Endodermal cell (in vitro differentiated cells): Measurements from ENCODE around the gene KCNG1. TPM values are rescaled to one million over a fixed set of nuclear protein-coding genes. Genes with fewer than 3 reads are reported as not detected.
A peak's percentile ranks its signal among the peaks of the same experiment; 100 is the strongest.

Experiments
- DNase-seq: peaks from one replicate; pipeline ENCODE4 v3.0.0-alpha.2; 2017
- H3K27ac ChIP-seq: 2 replicates; pipeline ENCODE4 v1.5.1; 2013; ENCODE audit warnings: mild to moderate bottlenecking, low read depth, low read length, moderate library complexity
- H3K27me3 ChIP-seq: 2 replicates; pipeline ENCODE4 v1.6.1; 2013; ENCODE audit warnings: mild to moderate bottlenecking, low read length, moderate library complexity; ENCODE audit not compliant: insufficient read depth, control insufficient read depth, poor library complexity, severe bottlenecking
- H3K36me3 ChIP-seq: 2 replicates; pipeline ENCODE4 v1.7.0; 2013; ENCODE audit warnings: mild to moderate bottlenecking, low read length, moderate library complexity; ENCODE audit not compliant: control insufficient read depth, insufficient read depth
- H3K4me1 ChIP-seq: one replicate; pipeline ENCODE4 v1.7.0; 2013; ENCODE audit warnings: low read length; ENCODE audit not compliant: control insufficient read depth, insufficient read depth
- H3K4me3 ChIP-seq: 2 replicates; pipeline ENCODE4 v1.5.1; 2013; ENCODE audit warnings: mild to moderate bottlenecking, low read length, moderate library complexity
- H3K9ac ChIP-seq: 2 replicates; pipeline ENCODE4 v1.6.1; 2013; ENCODE audit warnings: mild to moderate bottlenecking, low read length, moderate library complexity; ENCODE audit not compliant: poor library complexity, severe bottlenecking; ENCODE audit errors: extremely low read depth
- H3K9me3 ChIP-seq: 2 replicates; pipeline ENCODE4 v1.6.1; 2013; ENCODE audit warnings: mild to moderate bottlenecking, low read length, moderate library complexity; ENCODE audit not compliant: control insufficient read depth
- H3K27ac Mint-ChIP-seq: 2 replicates; pipeline ENCODE4 v1.8.0; 2020; ENCODE audit warnings: mixed read lengths
- H3K27me3 Mint-ChIP-seq: 2 replicates; pipeline ENCODE4 v1.8.0; 2021; ENCODE audit warnings: mild to moderate bottlenecking, mixed read lengths; ENCODE audit not compliant: insufficient read depth
- H3K36me3 Mint-ChIP-seq: 2 replicates; pipeline ENCODE4 v1.8.0; 2020; ENCODE audit warnings: low read depth, mixed read lengths
- H3K4me1 Mint-ChIP-seq: 2 replicates; pipeline ENCODE4 v1.8.0; 2020; ENCODE audit warnings: mixed read lengths
- H3K4me3 Mint-ChIP-seq: 2 replicates; pipeline ENCODE4 v1.8.0; 2020; ENCODE audit warnings: mild to moderate bottlenecking, moderate library complexity, mixed read lengths
- H3K9me3 Mint-ChIP-seq: 2 replicates; pipeline ENCODE4 v1.8.0; 2020; ENCODE audit warnings: mild to moderate bottlenecking, mixed read lengths
- WGBS, 2 experiments: methylation state at CpG; one replicate each; pipeline versions ENCODE4 v1.1.5 to v1.1.7; 2013; ENCODE audit warnings: missing lambda C conversion rate in 2 of 2, mixed read lengths in 1 of 2; ENCODE audit not compliant: insufficient coverage in 1 of 2, insufficient read length in 1 of 2; 5-methylcytosine and 5-hydroxymethylcytosine counted together
- total RNA-seq, 2 donors: library from RNA; stranded (reverse); fragmentation: NEBNext Ultra II Directional in 1 of 2; extraction: Animal tissue kit (Norgen Biotek cat#: 25700) in 1 of 2; gene quantifications; 2 replicates in 1 of 2; 3 replicates in 1 of 2; pipeline ENCODE4 v1.2.1, GENCODE V29; 2021
- TF ChIP-seq, protein P1 (sequence below): fragments of 200-600 bp; sonication (generic); conservative IDR thresholded peaks from 2 replicates; pipeline ENCODE4 v1.5.0; 2021; ENCODE audit warnings: antibody characterized with exemption, mild to moderate bottlenecking

KCNG1 gene
- total RNA-seq, 2 donors from 2014 or later, result 106 to 126 TPM

DNA sequence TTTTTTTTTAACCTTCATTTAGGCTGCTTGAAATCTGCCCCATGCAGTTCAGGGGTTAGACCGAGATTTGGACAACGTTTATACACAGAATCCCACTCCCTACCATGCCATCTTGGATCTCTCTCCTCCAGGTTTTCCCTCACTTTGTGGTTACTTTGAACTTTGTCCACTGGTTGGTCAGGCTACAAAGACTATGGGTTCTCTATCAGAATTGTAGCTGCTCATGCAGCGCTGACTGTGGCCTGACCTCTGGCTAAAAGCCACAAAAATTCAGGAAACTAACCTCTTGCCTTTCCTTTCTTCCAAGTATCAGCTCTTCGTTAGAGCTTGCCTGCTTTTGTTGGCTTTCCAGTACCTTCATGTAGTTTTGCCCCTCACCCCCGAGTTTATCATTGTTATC, 44.9 kb upstream of the KCNG1 start:
- no peaks in the 10 kb centered on the region for H3K27me3 ChIP-seq
- Mint-ChIP-seq H3K36me3 (no peaks in the 10 kb centered on the region), H3K27ac (peak overlapping the region; percentile 15), H3K4me1 (peaks cover 15% of the 10 kb centered on the region), H3K9me3 (no peaks in the 10 kb centered on the region), H3K4me3 (no peak overlapping the region), H3K27me3 (no peaks in the 10 kb centered on the region)
- 81 to 91% methylated on average over 4 to 5 of the region's 5 CpGs for WGBS, 2 experiments
- no peaks in the 10 kb centered on the region for H3K9me3 ChIP-seq
- H3K4me1 ChIP-seq, result no peaks in the 10 kb centered on the region
- DNase-seq, result peak; percentile 31
- H3K9ac ChIP-seq, result no peak overlapping the region
- H3K36me3 ChIP-seq, result no peaks in the 10 kb centered on the region
- no peak overlapping the region for H3K4me3 ChIP-seq
- TF ChIP-seq, protein P1, sequence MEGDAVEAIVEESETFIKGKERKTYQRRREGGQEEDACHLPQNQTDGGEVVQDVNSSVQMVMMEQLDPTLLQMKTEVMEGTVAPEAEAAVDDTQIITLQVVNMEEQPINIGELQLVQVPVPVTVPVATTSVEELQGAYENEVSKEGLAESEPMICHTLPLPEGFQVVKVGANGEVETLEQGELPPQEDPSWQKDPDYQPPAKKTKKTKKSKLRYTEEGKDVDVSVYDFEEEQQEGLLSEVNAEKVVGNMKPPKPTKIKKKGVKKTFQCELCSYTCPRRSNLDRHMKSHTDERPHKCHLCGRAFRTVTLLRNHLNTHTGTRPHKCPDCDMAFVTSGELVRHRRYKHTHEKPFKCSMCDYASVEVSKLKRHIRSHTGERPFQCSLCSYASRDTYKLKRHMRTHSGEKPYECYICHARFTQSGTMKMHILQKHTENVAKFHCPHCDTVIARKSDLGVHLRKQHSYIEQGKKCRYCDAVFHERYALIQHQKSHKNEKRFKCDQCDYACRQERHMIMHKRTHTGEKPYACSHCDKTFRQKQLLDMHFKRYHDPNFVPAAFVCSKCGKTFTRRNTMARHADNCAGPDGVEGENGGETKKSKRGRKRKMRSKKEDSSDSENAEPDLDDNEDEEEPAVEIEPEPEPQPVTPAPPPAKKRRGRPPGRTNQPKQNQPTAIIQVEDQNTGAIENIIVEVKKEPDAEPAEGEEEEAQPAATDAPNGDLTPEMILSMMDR, result no peak
- no peak overlapping the region for H3K27ac ChIP-seq

- Histone ChIP-seq H3K27me3 (no peaks in the 10 kb centered on the region), H3K4me1 (no peaks in the 10 kb centered on the region), H3K9me3 (no peaks in the 10 kb centered on the region), H3K9ac (no peak overlapping the region), H3K36me3 (no peaks in the 10 kb centered on the region), H3K27ac (no peak overlapping the region), H3K4me3 (no peak overlapping the region)
- Mint-ChIP-seq H3K27me3 (no peaks in the 10 kb centered on the region), H3K27ac (no peak overlapping the region), H3K4me1 (peaks cover 27% of the 10 kb centered on the region), H3K4me3 (no peak overlapping the region), H3K36me3 (no peaks in the 10 kb centered on the region), H3K9me3 (no peaks in the 10 kb centered on the region)
- 94 to 98% methylated on average over 4 of the region's 4 CpGs for WGBS, 2 experiments
- TF ChIP-seq, protein P1, result no peak
- DNase-seq, result no peak
These were observed 42.7 kb upstream of the KCNG1 start for GRCh38 chr20:51065615-51066014.

GRCh38 chr20:51064137-51064536, 41.2 kb upstream of the KCNG1 start:
- no peaks in the 10 kb centered on the region for H3K36me3 Mint-ChIP-seq
- TF ChIP-seq, protein P1, result no peak
- no peak for DNase-seq
- H3K4me3 Mint-ChIP-seq, result no peak overlapping the region
- H3K4me1 ChIP-seq, result no peaks in the 10 kb centered on the region
- no peak overlapping the region for H3K4me3 ChIP-seq
- no peak overlapping the region for H3K27ac ChIP-seq
- H3K9me3 Mint-ChIP-seq, result no peaks in the 10 kb centered on the region
- H3K27ac Mint-ChIP-seq, result no peak overlapping the region
- peaks cover 28% of the 10 kb centered on the region for H3K4me1 Mint-ChIP-seq
- 92% methylated on average over 4 of the region's 5 CpGs; no CpG with 5 or more reads in 1 of the 2 experiments for WGBS, 2 experiments
- H3K9ac ChIP-seq, result no peak overlapping the region
- H3K27me3 ChIP-seq, result no peaks in the 10 kb centered on the region
- H3K27me3 Mint-ChIP-seq, result no peaks in the 10 kb centered on the region
- no peaks in the 10 kb centered on the region for H3K9me3 ChIP-seq
- no peaks in the 10 kb centered on the region for H3K36me3 ChIP-seq
